A673 (cell line): ENCODE data around the gene PEAR1. TPM values are rescaled to one million over a fixed set of nuclear protein-coding genes. Genes with fewer than 3 reads are reported as not detected.

Experiments used
- BruUV-seq: library from RNA; stranded (reverse); fragments of 400-500 nt; replicated peaks from 2 replicates; lab custom pipeline; 2021; lab: Mats Ljungman, UMichigan
- CTCF ChIA-PET: fragments of 300-600 bp; sonication (Branson Sonifier 250); formaldehyde crosslinking; loops from one replicate; lab custom pipeline; 2022; ENCODE audit warnings: antibody characterized with exemption; lab: Charles Lee
- POLR2A ChIA-PET: fragments of 300-600 bp; sonication (Branson Sonifier 250); formaldehyde crosslinking; loops from one replicate; lab custom pipeline; 2022; ENCODE audit warnings: antibody characterized with exemption; ENCODE audit not compliant: low non-redundant PET; lab: Charles Lee
- DNase-seq: peaks from one replicate; pipeline ENCODE4 v3.0.0-alpha.2; 2015; ENCODE audit warnings: low spot score
- H3K27ac ChIP-seq: fragments of 200-600 bp; sonication (generic); 2 replicates; pipeline ENCODE4 v1.5.1; 2016; ENCODE audit warnings: mixed run types, low read depth, mild to moderate bottlenecking, mixed read lengths, antibody characterized with exemption, low read length; ENCODE audit not compliant: poor library complexity, severe bottlenecking
- H3K27me3 ChIP-seq: fragments of 200-600 bp; sonication (generic); replicated peaks from 2 replicates; pipeline ENCODE4 v1.6.1; 2017; ENCODE audit warnings: mixed run types, low read depth, mild to moderate bottlenecking, mixed read lengths, antibody characterized with exemption, low read length; ENCODE audit not compliant: insufficient read depth, poor library complexity
- H3K36me3 ChIP-seq: fragments of 200-600 bp; sonication (generic); 2 replicates; pipeline ENCODE4 v1.6.1; 2016; ENCODE audit warnings: mixed run types, mild to moderate bottlenecking, mixed read lengths, antibody characterized with exemption, low read length; ENCODE audit not compliant: insufficient read depth, poor library complexity, severe bottlenecking
- H3K4me1 ChIP-seq: fragments of 200-600 bp; sonication (generic); 2 replicates; pipeline ENCODE4 v1.6.1; 2017; ENCODE audit warnings: mixed run types, mild to moderate bottlenecking, mixed read lengths, antibody characterized with exemption, low read length; ENCODE audit not compliant: insufficient read depth, poor library complexity, severe bottlenecking
- H3K4me3 ChIP-seq: fragments of 200-600 bp; sonication (generic); 2 replicates; pipeline ENCODE4 v1.5.1; 2016; ENCODE audit warnings: low read depth, mixed run types, mild to moderate bottlenecking, mixed read lengths, low read length; ENCODE audit not compliant: poor library complexity, severe bottlenecking
- H3K9me3 ChIP-seq: fragments of 200-600 bp; sonication (generic); 2 replicates; pipeline ENCODE4 v1.6.1; 2016; ENCODE audit warnings: mixed run types, low read depth, mild to moderate bottlenecking, mixed read lengths, antibody characterized with exemption, low read length; ENCODE audit not compliant: poor library complexity, severe bottlenecking
- EZH2 ChIP-seq: fragments of 200-600 bp; sonication (generic); IDR thresholded peaks from 2 replicates; pipeline ENCODE4 v1.6.1; 2017; ENCODE audit warnings: borderline replicate concordance, low read depth, mild to moderate bottlenecking, mixed read lengths, antibody characterized with exemption, low read length; ENCODE audit not compliant: poor library complexity, severe bottlenecking
- intact Hi-C: fragments of 100-400 bp; cut with micrococcal nuclease; formaldehyde crosslinking; loops from one replicate; pipeline ENCODE4 v1.10.0; 2022; ENCODE audit not compliant: unreplicated experiment
- total RNA-seq: library from RNA; stranded (reverse); gene quantifications from 2 replicates; pipeline ENCODE4 v1.2.3, GENCODE V29; 2021
- TF ChIP-seq, protein P1 (sequence below): fragments of 300-800, 200-600 bp; sonication (generic); conservative IDR thresholded peaks from 2 replicates; pipeline ENCODE4 v1.5.1; 2017; ENCODE audit warnings: low read depth, mild to moderate bottlenecking, antibody characterized with exemption, low read length, moderate library complexity, mixed read lengths

PEAR1 gene
- total RNA-seq, 1 experiment from 2014 or later = 0.52 TPM

DNA sequence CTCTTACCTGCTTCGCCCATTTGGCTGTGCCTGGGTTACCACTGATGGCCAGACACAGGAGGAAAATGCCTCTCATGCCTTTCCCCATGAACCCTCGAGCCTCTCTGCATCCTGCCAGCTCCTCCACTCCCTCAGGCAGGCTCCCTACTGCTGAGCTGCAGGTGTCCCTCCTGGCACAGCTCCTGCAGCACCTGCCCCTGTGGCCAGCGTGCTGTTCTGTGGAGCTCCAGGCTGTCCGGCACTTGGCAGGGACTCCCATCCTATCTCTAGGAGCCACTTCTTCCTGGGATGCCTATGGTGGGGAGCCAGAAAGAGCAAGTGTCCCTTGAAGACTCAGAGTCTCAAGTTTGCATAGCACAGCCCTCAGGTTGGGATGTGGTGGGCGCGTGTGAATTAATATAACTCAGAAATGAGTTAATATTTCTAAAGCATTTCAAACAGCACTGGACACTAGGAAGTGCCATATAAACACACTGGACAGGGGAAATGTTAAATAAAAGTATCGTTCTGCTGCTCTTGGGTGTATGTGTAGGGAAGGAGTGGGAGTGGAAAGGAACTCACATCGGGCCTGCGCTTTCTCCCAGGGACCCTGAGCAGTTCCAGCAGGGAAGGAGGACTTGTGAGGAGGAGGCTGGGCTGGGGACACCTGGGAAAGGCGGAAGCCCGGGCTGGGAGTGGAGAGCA lies 29.6 kb downstream of the PEAR1 start:
- Histone ChIP-seq H3K4me1 (peaks cover 9% of the 10 kb centered on the region), H3K9me3 (no peaks in the 10 kb centered on the region), H3K27me3 (peaks cover 50% of the 10 kb centered on the region), H3K27ac (no peak overlapping the region), H3K36me3 (no peaks in the 10 kb centered on the region), H3K4me3 (no peak overlapping the region)
- TF ChIP-seq EZH2 = peak; percentile 40
- TF ChIP-seq, protein P1, sequence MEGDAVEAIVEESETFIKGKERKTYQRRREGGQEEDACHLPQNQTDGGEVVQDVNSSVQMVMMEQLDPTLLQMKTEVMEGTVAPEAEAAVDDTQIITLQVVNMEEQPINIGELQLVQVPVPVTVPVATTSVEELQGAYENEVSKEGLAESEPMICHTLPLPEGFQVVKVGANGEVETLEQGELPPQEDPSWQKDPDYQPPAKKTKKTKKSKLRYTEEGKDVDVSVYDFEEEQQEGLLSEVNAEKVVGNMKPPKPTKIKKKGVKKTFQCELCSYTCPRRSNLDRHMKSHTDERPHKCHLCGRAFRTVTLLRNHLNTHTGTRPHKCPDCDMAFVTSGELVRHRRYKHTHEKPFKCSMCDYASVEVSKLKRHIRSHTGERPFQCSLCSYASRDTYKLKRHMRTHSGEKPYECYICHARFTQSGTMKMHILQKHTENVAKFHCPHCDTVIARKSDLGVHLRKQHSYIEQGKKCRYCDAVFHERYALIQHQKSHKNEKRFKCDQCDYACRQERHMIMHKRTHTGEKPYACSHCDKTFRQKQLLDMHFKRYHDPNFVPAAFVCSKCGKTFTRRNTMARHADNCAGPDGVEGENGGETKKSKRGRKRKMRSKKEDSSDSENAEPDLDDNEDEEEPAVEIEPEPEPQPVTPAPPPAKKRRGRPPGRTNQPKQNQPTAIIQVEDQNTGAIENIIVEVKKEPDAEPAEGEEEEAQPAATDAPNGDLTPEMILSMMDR = no peak
- CTCF ChIA-PET = no interaction called here
- POLR2A ChIA-PET = interaction anchor here (0.5 kb wide), 1 partner anchor 233 kb away, joined by 3 read pairs; no protein-coding TSS in a partner anchor
- intact Hi-C loops = loop anchor here (10.0 kb wide), 1 partner anchor 238 kb away; no protein-coding TSS in a partner anchor
- BruUV-seq = no TSS peak
- no peak for DNase-seq

DNA sequence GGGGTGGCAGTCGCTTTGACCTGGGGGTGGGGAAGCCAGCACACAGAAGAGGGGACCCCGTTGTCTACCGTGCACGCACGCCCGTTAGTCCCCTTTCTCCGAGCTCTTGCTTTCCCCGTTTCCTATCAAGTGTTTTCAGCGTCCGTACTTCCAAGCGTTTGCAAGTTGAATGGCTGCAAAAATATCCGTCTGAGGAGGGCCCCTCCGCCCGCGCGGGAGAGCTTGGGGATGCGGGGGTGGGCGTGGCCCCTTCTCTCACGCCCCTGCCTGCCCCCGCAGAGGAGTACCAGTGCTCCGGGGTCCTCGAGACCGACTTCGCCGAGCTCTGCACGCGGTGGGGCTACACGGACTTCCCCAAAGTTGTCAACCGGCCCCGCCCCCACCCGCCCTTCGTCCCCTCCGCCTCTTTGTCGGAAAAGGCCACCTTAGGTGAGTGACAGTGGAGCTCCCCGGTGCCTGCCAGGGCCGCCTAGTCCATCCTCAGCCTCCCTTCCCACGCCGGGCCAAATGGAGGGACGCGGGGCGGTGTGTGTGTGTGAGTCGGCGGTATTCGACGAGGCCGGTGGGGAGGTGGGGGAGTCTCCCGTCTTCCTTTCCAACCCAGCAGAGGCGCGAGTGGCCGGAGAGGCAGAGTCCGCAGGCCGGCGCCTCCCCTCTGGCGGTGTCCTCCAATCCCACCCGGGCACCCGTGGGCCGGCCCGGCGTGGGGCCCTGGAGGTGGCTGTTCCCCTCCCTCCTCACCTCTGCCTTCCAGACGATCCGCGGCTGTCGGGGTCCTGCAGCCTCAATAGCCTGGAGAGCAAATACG lies 30.4 kb downstream of the PEAR1 start:
- TF ChIP-seq, protein P1 = no peak
- TF ChIP-seq EZH2 = peak; percentile 31
- no peak overlapping the region for H3K4me3 ChIP-seq
- H3K36me3 ChIP-seq = no peaks in the 10 kb centered on the region
- CTCF ChIA-PET = interaction anchor here (0.7 kb wide), 1 partner anchor 14 kb away, joined by 4 read pairs; no protein-coding TSS in a partner anchor
- peaks cover 52% of the 10 kb centered on the region for H3K27me3 ChIP-seq
- no peak overlapping the region for H3K27ac ChIP-seq
- POLR2A ChIA-PET = interaction anchor here (0.6 kb wide), 1 partner anchor 117 kb away, joined by 3 read pairs; no protein-coding TSS in a partner anchor
- H3K4me1 ChIP-seq = peaks cover 9% of the 10 kb centered on the region
- no peaks in the 10 kb centered on the region for H3K9me3 ChIP-seq
- intact Hi-C loops = loop anchor here (10.0 kb wide), 1 partner anchor 239 kb away; no protein-coding TSS in a partner anchor
- BruUV-seq = no TSS peak
- no peak for DNase-seq

DNA sequence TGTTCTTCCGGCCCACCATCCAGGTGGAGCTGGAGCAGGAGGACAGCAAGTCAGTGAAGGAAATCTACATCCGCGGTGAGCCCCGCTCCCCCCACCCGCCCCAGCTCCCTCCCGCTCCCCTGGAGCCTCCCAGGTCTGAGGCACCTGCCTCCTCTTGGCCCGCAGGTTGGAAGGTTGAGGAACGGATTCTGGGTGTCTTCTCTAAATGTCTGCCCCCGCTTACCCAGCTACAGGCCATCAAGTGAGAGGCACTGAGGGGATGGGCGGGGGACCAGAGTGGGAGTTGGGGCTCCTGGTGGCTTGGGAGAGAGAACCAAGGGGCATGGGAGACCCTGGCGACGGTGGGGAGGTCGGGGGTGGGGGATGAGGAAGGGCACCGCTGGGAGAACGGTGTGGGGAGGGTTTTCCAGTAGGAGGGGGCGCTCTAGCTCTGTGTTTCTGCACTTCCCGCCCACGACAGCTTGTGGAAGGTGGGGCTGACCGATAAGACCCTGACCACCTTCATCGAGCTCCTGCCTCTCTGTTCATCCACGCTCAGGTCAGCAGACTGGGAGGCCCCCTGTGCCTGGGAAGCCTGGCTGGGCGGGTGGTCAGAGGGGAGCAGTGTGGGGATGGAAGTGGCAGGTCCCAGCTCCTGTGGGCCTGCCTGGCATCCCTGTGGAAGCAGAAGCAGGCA lies 31.1 kb downstream of the PEAR1 start:
- no peak for DNase-seq
- ChIA-PET POLR2A (interaction anchor here (0.6 kb wide), 1 partner anchor 118 kb away, joined by 3 read pairs; no protein-coding TSS in a partner anchor), CTCF (interaction anchor here (0.7 kb wide), 1 partner anchor 14 kb away, joined by 4 read pairs; no protein-coding TSS in a partner anchor)
- Histone ChIP-seq H3K27ac (no peak overlapping the region), H3K4me3 (no peak overlapping the region), H3K36me3 (no peaks in the 10 kb centered on the region), H3K27me3 (peaks cover 58% of the 10 kb centered on the region), H3K4me1 (peaks cover 9% of the 10 kb centered on the region), H3K9me3 (no peaks in the 10 kb centered on the region)
- TF ChIP-seq, protein P1 = no peak
- TF ChIP-seq EZH2 = no peak
- BruUV-seq = no TSS peak
- intact Hi-C loops = loop anchor here (10.0 kb wide), 1 partner anchor 240 kb away; no protein-coding TSS in a partner anchor
